ENCODE results near the gene TTLL12.

DNA sequence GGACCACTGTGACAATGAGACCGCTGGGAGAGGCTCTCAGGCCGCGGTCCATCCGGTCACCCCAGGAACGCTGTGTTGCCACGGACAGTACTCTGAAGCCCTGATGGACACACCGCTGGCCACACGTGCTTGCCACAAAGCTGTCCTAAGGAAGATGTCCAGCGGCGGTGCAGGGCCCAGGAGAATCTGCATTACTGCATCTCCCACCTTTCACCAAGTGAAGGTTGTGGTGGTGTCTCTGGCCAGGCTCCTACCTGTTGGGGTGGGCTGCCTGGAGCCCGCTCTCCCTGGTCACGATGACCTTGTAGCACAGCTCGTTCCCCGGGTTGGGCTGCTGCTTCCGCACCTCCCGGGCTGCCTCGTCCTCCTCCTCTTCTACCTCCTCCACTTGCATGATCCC is 4.2 kb downstream of the TTLL12 start:
- TF ChIP-seq EZH2phosphoT487 (IDR thresholded peaks at IDR 0.05; ENCODE audit: insufficient read depth, low read depth) = no peak
- TF ChIP-seq EZH2 (IDR thresholded peaks at IDR 0.05; ENCODE audit: insufficient read depth, poor library complexity, severe bottlenecking) = no peak
